ENCODE measurements around the gene SLC35A5.

SLC35A5 gene

DNA sequence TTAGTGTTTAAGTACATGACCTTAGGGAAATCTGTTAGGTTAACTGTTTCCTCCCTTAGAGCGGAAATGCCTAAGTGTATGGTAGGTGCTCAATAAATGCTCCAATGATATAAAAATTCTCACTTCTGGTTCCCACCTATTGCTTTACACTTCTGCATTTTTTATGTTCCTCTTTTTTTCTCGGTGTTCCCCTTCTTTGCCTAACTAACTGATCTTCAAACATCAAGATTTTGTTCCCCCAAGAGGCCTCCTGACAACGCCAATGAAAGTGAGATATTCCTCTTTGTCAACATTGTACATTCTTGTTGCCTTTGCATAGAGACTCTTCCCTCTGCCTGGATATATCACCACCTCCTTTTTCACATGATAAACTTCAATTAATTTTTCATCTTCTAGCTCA, 17.4 kb downstream of the SLC35A5 start:
- DNase-seq: no peak

DNA sequence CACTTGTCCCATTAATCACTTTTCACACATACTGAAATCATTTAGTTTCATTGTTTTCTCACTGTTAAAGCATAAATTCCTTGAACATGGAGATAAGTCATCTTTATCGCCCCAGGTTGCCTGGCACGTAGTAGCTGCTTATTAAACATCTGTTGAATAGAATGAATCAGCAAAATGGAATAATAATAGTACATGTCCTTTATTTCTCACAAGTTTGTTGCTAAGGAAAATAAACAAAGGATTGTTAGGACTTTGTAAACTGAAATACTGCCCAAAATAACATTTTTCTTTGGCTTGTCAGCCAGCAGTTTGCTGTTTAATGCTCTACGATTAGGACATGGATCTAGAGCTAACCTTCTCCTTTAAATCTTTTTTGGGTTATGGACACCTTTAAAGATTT, 17.9 kb downstream of the SLC35A5 start:
- DNase-seq: no peak

DNA sequence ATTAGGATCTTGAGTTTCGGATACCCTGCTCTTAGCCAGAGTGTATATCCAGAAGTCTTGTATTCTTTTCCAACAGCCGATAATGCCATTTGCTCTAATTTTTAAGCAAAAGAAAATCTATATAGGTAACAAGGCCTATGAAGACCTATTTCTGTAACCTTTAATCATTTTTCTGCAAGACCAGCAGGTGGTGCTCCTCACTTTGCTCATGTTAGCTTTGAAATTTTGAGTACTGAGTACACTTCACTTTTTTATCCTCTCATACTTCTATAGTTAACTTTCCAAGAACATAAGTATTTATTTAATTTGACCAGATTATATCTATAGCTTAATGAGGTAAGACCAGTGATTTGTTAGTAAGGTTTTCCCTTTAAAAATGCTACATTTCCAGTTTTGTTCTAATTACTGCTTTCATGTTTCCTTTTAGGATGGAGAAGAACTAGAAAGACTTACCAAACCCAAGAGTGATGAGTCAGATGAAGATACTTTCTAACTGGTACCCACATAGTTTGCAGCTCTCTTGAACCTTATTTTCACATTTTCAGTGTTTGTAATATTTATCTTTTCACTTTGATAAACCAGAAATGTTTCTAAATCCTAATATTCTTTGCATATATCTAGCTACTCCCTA, 20.5 kb downstream of the SLC35A5 start:
- peak in 2 of 6 experiments; percentile 2 to 22 for DNase-seq

DNA sequence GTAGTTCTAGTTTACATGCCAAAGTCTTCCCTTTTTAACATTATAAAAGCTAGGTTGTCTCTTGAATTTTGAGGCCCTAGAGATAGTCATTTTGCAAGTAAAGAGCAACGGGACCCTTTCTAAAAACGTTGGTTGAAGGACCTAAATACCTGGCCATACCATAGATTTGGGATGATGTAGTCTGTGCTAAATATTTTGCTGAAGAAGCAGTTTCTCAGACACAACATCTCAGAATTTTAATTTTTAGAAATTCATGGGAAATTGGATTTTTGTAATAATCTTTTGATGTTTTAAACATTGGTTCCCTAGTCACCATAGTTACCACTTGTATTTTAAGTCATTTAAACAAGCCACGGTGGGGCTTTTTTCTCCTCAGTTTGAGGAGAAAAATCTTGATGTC, 21.3 kb downstream of the SLC35A5 start:
- no peak for DNase-seq

DNA sequence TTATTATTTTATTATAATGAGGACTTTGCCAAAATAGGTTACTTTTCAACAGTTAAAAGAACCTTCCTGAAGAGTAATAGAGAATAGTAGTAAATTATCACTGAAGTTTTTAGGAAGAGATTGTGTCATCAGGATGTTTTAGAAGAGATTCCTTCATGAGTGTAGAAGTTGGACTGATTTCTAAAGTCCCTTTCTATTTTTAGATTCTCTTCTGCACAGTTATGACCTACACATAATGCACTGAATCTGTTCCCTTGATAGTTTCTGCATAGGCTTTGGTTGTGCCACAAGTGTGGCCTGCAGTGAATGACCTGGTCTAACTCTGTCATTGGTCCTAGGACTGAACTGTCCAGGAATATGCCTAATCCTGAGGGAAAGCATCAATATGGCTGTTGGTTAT, 23.9 kb downstream of the SLC35A5 start:
- no peak for DNase-seq

DNA sequence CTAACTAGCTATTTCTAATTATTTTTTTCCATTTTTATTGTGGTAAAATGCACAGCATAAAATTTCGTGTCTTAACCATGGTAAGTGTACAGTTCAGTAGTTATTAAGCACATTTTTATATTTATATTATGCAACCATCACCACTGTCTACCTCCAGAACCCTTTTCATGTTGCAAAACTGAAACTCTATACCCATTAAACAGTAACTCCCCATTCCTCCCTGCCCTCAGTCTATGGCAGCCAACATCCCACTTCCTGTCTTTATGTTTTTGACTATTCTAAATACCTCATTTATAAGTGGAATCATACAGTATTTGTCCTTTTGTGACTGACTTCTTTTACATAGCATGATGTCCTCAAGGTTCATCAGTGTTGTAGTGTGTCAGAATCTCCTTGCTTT, 25.5 kb downstream of the SLC35A5 start:
- DNase-seq: no peak

DNA sequence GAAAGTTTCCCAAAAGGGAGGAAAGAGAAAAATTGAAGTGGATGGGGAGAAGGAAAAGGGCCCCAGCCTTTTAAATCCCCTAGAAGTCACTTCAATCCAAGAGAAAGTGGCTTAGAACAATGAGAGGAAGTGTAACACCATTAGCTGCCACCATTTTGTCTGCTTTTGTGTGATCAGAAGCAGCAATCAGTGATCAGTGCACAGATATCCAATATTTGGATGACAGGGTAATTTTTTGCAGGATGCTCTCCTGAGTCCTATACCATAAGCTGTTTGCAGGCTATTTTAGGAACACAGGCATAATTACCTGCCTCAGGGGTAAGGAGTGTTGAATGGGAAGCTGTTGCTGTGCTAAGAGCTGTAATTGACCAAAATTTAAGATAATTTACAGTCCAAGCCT, 31.4 kb downstream of the SLC35A5 start:
- no peak for DNase-seq

DNA sequence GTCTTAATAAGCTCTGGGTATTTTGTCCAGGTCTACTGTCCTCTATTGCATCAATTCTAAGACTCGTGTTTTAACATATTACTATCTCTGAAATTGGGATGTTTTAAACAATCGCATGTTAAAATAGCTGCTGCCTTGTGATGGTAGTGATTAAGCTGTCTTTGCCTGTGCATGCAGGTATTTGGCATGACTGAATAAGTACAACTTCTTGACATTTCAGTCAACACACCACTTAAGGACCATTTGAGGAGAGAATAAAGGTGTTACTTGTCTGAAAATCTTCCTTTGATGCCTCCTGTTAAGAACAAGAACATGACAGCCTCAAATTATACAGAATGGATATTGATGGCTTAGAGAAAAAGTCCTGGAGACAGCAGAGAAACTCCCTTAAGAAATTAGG, 33.0 kb downstream of the SLC35A5 start:
- DNase-seq: no peak

DNA sequence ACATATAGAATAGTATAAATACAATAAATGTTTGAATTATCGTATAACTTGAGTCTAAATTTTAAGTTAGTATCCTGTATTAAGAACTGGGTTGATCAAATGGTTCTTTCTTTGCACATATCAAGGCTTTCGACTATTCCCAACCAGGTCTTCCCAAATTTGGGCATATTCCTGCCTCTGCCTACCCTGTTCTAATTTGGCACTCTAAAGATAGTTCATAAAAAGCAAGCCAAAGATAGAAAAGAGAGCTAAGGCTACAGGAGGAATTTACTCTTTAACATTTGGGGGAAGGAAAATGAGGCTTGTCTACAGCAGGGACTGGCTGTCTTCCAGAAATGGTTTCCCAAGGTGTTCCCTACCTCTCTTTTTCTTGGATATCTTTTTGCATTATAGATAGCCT, 36.1 kb downstream of the SLC35A5 start:
- no peak for DNase-seq

DNA sequence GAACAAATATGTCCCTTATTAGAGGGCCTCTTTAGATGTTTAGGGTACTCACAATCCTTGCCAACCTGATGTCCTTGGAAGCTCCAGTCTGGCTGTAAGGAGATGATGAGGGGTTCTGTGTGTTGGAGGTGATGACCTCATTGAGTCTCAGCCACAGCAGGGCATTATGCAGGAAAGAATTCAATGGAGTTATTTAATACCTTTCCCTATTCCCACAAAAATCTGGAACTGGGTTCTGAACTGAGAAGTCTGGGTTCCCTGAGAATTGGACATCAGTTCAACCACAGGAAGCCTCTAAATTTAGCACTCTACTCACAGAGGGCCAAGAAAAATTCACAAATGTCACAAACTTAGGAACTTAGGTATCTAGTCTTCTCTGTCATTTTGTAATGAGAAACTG, 36.9 kb downstream of the SLC35A5 start:
- DNase-seq: no peak

DNA sequence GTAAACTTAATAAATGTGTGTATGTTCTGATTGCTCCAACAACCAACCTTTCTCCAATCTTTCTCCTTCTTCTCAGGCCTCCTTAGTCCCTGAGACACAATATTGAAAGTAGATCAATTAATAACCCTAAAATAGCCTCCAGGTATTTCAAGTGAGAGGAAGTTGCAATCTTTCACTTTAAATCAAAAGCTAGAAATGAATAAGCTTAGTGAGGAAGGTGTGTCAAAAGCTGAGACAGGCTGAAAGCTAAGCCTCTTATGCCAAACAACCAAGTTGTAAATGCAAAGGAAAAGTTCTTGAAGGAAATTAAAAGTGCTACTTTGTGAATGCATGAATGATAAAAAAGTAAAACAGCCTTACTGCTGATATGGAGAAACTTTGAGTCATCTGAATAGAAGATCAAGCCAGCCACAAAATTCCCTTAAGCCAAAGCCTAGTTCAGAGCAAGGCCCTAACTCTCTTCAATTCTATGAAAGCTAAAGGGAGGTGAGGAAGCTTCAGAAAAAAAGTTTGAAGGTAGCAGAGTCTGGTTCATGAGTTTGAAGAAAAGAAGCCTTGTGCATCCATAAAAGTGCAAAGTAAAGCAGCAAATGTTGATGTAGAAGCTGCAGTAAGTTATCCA, 40.5 kb downstream of the SLC35A5 start:
- DNase-seq: no peak

DNA sequence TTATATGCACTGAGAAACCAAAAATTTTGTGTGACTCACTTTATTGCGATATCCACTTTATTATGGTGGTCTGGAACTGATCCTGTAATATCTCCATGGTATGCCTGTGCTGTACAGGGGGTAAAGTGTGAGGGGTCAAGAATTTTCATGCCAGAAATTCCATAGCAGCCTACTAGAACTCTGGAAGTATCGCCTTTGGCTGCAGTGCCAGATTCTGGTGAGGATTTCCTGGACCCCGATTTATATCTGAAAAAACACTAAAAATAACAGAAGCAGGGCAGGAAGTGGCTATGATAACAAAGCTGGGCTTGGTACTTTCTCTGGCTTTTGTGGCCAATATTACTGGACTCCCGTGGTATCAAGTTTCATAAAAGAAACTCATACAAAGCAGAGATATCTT, 42.7 kb downstream of the SLC35A5 start:
- no peak for DNase-seq

DNA sequence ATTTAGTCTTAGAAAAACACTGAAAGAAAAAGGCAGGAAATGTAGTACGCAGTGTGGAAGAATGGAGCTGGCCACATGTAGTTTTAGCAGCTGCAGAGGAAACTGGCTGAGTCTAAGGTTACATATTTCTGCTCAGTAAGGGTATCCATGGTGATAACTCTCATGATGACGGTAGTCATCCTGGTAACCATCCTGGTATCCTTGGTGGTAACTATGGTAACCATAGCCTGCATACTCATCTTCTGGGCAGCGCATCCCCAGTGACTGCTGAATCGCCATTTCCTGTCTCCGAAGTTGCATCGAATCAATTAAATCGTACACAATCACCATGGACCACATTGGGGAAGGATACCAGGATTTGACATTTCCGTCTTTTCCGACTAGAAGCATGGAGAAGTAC, 43.4 kb downstream of the SLC35A5 start:
- DNase-seq: no peak

DNA sequence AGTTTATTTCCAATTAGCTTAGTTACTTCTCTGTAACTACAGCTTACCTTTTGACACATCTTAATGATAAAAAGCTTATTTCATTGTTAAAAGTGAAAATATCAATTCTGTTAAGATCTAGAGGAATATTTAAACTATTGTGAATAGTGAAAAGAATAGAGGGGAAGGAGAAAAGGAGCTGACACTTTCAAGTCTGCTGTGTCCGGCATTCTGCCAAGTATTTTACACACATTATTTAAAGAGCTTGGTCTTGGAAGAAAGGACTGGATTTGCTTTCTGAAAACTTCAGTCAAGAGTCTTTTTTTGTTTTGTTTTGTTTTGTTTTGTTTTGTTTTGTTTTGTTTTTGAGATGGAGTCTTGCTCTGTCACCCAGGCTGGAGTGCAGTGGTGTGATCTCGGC, 44.3 kb downstream of the SLC35A5 start:
- no peak for DNase-seq

DNA sequence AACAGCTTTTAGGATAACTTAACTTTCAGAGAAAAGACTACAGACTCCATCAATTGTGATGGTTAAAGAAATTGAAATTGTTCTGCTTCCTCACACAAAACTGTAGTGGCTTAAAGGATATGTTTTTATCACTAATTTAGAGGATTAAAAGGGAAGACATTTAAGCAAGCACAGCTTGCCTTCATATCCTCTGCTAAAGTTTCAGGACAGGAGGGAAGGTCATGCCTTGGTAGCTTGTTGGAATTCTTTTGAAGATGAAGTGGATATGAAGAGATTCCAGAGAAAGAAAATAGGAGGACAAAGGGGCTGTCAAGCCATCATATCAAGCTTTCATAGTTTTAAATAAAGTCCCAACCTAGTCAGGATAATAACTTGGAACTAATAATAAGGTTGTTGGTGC, 46.0 kb downstream of the SLC35A5 start:
- no peak for DNase-seq

DNA sequence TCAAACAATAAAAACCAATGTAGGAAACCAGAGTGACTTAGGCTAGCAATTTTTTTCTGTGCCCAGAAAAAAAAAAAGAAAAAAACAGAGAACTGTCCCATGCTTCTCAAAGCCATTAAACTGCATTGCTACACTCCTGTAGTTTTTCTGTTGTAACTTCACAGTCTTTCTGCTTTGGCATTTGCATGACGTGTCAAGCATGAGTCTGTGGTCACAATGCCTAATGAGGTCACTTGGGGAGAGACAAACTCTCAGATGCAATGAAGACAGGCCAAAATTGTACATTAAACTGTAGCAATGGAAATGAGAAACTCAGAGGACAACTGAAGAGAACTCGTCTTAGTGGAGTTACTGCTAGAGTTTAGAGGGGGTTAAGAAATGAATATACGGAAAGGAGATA, 48.3 kb downstream of the SLC35A5 start:
- no peak for DNase-seq

DNA sequence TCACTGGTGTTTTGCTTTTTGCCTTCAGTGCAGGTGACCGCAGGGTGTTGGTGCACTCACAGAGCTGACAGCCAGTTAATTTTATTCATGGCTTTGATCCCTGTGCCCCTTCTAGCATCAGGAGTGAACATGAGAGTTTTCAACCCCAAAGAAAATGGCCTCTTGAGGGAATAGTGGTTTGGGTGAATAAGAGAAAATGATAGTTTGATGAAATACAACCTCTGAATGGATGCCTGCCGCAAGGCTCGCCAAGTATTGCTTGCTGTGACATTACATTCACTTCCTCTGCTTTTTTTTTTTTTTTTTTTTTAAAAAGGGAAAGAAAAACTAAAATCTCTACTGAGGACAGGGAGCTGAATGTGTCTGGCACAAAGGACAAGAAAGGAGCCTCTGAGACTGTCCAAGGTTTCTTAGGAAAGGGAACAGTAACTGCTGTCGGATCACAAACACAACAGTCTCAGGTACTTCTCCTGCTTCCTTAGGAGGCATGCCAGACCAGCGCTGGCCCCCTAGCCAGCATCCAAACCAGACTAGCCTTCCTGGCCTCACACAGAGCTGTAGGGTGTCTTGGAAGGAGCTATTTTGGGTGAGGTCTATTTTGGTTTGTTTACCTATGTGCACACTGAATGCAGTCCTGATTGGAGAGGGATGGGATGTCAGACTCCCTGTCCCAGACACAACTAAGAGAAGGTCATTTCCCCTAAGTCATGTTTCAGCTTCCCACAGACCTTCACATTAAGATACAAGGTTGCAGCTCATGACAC, 50.1 kb downstream of the SLC35A5 start:
- no peak for DNase-seq

DNA sequence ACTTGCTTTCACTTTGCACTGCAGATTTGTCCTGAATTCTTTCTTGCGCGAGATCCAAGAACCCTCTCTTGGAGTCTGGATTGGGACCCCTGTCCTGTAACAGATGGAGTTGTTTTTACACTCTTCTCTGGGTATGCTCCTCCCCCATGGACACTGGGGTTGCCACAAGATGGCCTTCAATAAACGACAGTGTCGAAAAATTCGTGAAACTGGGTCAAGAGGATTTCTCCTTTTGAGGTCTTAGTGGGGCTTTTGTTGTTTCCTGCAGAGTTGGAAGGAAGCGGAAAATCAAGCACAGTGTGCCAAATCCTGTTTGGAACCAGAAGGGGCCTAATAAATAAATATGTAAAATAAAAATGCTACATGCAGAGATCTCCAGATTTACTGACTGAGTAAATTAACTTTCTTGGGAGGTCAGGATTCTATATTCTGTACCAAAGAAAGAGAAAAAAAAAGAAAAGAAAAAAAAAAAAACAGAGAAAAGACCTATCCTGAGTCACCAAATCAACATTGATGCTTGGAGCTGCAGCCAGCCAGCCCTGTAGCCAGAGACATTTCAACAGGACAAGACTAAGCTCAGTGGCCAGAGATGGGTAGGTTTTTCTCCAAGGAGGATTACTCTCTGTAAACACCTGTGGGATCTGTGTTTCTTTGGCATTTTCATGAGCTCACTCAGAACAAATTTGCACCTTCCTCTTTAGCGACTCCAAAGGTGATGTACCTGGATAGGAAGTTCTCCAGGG, 54.3 kb downstream of the SLC35A5 start:
- DNase-seq: peak in 1 of 6 experiments; percentile 0

DNA sequence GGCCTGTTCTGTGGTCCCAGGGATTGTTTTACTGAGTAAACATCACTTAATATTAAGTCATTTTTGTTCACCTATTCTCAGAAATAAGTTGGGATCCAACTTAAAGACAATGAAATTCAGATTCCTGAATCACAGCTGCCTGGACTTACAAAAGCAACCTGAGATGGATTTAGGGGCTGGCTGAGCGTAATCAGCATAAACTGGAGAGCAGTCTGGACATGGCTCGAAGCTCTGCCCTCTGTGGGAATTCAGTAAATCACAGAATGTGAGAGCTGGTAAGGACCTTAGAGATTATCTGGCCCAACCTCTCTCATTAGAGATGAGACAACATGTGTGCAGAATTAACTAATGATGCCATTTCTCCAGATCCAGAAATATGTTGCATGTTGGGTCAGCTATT, 55.4 kb downstream of the SLC35A5 start:
- no peak for DNase-seq

DNA sequence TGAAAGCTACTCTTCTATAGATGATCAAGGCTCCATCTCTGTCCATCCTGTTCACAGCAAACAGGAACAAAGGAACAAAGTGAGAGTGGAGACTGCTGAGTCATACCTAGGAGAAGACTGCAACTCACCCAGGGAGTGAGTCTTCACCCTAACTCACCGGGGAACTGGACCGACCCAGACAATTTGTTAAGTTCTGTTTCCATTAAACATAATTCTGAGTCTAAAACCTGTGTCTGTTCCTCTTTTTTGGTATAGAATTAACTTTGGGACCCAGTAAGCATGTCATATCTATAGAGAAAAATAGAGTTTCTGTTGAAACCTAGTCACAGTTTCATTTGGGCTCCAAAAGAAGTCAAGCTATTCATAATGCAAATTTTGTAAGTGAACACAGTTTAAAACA, 57.5 kb downstream of the SLC35A5 start:
- no peak for DNase-seq

DNA sequence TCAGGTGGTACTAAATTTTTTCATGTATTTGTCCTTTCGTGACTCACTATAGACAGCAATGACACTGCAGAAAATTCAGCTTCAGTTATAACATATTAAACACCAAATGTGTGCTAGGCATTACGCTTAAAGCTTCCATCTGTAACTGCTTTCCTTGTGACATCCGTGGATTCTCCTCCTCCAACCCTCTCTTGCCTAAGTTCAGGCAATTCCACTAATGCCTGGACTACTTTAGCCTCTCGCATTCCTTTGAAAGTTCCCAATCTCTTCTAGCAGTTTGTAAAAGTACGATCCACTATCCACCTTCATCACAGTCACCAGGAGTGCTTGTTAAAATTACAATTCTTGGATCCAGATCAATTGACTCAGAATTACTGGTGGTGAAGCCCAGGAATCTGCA, 61.4 kb downstream of the SLC35A5 start:
- DNase-seq: no peak

DNA sequence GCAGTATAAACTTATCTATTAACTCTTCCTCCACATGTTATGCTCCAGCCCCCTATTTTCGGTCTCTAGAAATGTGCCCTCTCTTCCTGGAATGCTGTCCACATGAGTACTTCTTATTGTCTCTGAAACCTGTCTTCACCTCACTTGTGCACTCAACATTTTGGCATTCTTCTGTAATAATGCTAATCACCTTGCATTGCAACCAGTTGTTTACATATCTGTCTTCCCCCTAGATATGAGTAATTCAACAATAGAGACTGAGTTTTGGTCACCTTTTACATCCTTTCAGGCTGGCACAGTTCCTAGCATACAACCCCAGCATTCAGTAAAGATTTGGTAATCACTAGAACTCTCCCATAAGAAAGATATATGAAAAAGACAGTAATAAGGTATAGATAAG, 61.9 kb downstream of the SLC35A5 start:
- no peak for DNase-seq

DNA sequence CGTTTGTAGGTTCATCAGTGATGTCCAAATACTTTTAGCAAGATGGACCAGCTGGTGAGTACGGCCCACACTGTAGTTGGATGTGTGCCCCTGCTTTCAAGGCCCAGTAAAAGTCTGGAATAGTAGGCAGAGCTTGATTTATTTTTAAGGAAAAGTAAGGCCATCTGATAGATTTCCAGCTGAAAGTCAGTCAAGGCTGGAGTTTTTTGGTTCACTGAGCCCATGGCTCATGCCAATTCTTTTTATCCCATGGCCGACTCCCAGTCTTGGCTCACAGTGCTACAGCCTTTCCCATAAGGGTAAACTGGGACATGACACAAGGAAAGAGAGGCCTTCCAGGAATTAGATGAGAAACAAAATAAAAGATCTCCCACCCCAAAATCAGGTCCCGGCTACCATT, 65.6 kb downstream of the SLC35A5 start:
- no peak for DNase-seq

Data from stimulated activated naive CD4-positive, alpha-beta T cell (primary cell).